HG03175 (cell line): ENCODE results near the gene SDS.
"Not testable (repeated sequence)": the region's sequence is repeated elsewhere in the genome, so short reads cannot be mapped to it uniquely, and the experiment has no call there.

Experiments
- ATAC-seq: cut with Tn5 transposase; IDR thresholded peaks from one replicate; pipeline ENCODE4 v1.9.1; 2021; ENCODE audit warnings: mild to moderate bottlenecking, moderate library complexity; ENCODE audit not compliant: unreplicated experiment

Gene SDS

GRCh38 chr12:113358381-113359132, 45.1 kb downstream of the SDS start, which contains the start of gene PLBD2:
TSS of gene PLBD2 (plus strand) at chr12:113358587. CDS start at chr12:113358601, 14 bp downstream.
- peak; percentile 85 for ATAC-seq

- not testable (repeated sequence) for ATAC-seq
These were observed 49.5 kb downstream of the SDS start for GRCh38 chr12:113354192-113354591.

- no peak for ATAC-seq
These were observed 52.6 kb downstream of the SDS start for GRCh38 chr12:113351089-113351488.

- ATAC-seq: no peak
These were observed 54.7 kb downstream of the SDS start for GRCh38 chr12:113348849-113349536.

- no peak for ATAC-seq
These were observed 55.8 kb downstream of the SDS start for GRCh38 chr12:113347892-113348291.

- no peak for ATAC-seq
These were observed 56.6 kb downstream of the SDS start for GRCh38 chr12:113347107-113347506.

GRCh38 chr12:113346353-113346752, 57.3 kb downstream of the SDS start:
- no peak for ATAC-seq

- no peak for ATAC-seq
These were observed 58.4 kb downstream of the SDS start for GRCh38 chr12:113345318-113345717.
